OCI-LY3 (cell line): ENCODE results near the gene MAFB.

Experiments
- H2AFZ ChIP-seq: fragments of 200-600, 300-600 bp; shearing (Covaris generic); 2 replicates; pipeline ENCODE4 v1.6.0; 2014; ENCODE audit warnings: antibody characterized with exemption, low read depth, low read length
- H3K27ac ChIP-seq: fragments of 200-600, 300-600 bp; sonication (generic); 2 replicates; pipeline ENCODE4 v1.5.1; 2014; ENCODE audit warnings: mild to moderate bottlenecking, low read length, moderate library complexity, mixed read lengths
- H3K27me3 ChIP-seq: fragments of 200-600, 300-600 bp; sonication (generic); 2 replicates; pipeline ENCODE4 v1.6.1; 2014; ENCODE audit warnings: low read depth, low read length, mixed read lengths
- H3K36me3 ChIP-seq: fragments of 200-600, 300-600 bp; sonication (generic); replicated peaks from 2 replicates; pipeline ENCODE3; 2014; ENCODE audit warnings: low read depth, low read length, mixed read lengths
- H3K4me1 ChIP-seq: fragments of 300-600, 200-600 bp; sonication (generic); 2 replicates; pipeline ENCODE4 v1.6.1; 2014; ENCODE audit warnings: low read length, mixed read lengths
- H3K4me2 ChIP-seq: fragments of 200-600, 300-600 bp; sonication (generic); 2 replicates; pipeline ENCODE4 v1.6.1; 2014; ENCODE audit warnings: low read length, mixed read lengths
- H3K4me3 ChIP-seq: fragments of 300-600, 200-600 bp; sonication (generic); 2 replicates; pipeline ENCODE4 v1.5.1; 2014; ENCODE audit warnings: antibody characterized with exemption, mild to moderate bottlenecking, low read length, moderate library complexity
- H3K79me2 ChIP-seq: fragments of 300-600, 200-600 bp; shearing (Covaris generic); 2 replicates; pipeline ENCODE4 v1.6.1; 2014; ENCODE audit warnings: mild to moderate bottlenecking, low read length, mixed read lengths
- H3K9ac ChIP-seq: fragments of 300-600, 200-600 bp; shearing (Covaris generic); 2 replicates; pipeline ENCODE4 v1.6.0; 2014; ENCODE audit warnings: mild to moderate bottlenecking, low read length, moderate library complexity
- H3K9me3 ChIP-seq: fragments of 200-600, 300-600 bp; shearing (Covaris generic); 2 replicates; pipeline ENCODE4 v1.6.1; 2014; ENCODE audit warnings: low read length, mixed read lengths; ENCODE audit not compliant: insufficient read depth
- H4K20me1 ChIP-seq: fragments of 200-600, 300-600 bp; sonication (generic); 2 replicates; pipeline ENCODE4 v1.6.1; 2016; ENCODE audit warnings: low read length, mixed read lengths; ENCODE audit not compliant: insufficient read depth
- EZH2phosphoT487 ChIP-seq: fragments of 200-600 bp; shearing (Covaris generic); IDR thresholded peaks from 2 replicates; pipeline ENCODE4 v1.6.1; 2018; ENCODE audit warnings: antibody characterized with exemption, mixed run types, low read depth
- TF ChIP-seq, protein P1 (sequence below): fragments of 200-600, 300-600 bp; sonication (generic); IDR thresholded peaks from 2 replicates; pipeline ENCODE4 v1.5.1; 2014; ENCODE audit warnings: antibody characterized with exemption, low read length, low read depth

MAFB gene

DNA sequence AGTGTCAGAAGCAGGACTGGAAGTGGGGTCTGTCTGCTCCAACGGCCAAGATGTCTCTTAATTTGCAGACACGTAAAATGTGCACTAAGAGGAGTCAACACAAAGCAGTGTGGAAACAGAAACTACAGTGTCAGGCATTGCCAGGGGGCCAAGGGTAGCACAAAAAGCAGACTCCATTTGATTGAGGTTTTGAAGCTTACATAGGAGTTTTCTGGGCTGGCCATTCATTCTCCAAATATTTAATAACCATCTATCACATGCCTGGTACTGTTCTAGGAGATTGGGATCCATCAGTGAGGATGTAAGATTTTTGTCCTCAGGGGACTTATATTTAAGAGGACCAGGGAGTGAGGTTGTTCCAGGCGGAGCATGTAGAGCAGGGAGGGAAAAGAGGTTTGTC, 29.5 kb downstream of the MAFB start:
- Histone ChIP-seq H3K9ac (no peak overlapping the region), H4K20me1 (no peaks in the 10 kb centered on the region)
- no peak for TF ChIP-seq EZH2phosphoT487
- TF ChIP-seq, protein P1, sequence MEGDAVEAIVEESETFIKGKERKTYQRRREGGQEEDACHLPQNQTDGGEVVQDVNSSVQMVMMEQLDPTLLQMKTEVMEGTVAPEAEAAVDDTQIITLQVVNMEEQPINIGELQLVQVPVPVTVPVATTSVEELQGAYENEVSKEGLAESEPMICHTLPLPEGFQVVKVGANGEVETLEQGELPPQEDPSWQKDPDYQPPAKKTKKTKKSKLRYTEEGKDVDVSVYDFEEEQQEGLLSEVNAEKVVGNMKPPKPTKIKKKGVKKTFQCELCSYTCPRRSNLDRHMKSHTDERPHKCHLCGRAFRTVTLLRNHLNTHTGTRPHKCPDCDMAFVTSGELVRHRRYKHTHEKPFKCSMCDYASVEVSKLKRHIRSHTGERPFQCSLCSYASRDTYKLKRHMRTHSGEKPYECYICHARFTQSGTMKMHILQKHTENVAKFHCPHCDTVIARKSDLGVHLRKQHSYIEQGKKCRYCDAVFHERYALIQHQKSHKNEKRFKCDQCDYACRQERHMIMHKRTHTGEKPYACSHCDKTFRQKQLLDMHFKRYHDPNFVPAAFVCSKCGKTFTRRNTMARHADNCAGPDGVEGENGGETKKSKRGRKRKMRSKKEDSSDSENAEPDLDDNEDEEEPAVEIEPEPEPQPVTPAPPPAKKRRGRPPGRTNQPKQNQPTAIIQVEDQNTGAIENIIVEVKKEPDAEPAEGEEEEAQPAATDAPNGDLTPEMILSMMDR, result no peak

DNA sequence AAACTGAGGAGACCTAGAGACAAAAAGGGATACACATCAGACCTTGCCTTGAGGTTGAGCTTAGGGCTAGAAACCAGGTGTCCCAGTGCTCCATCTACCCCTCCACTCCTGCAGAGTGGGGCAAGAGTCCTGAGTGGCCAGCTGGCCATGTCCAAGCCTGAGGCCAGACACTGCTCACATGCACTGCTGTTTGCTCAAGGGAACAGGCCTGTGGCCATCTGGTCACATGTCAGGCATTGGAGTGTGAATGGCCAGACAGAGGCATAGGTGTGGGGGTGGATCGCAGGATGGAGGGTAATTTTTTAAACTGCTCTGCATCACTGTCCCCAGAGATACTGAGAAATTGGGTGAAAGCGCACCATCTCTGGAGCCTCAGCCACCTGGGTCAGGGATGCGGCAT, 30.5 kb downstream of the MAFB start:
- no peaks in the 10 kb centered on the region for H3K4me1 ChIP-seq

More for the DNA sequence above, 29.5 kb downstream of the MAFB start:
- Histone ChIP-seq H3K27me3 (0 out of 2 replicates have a peak, but pooled peaks cover 3% of the 10 kb centered on the region), H3K4me1 (no peaks in the 10 kb centered on the region), H3K4me2 (no peak overlapping the region), H3K79me2 (no peaks in the 10 kb centered on the region), H3K27ac (no peak overlapping the region), H3K4me3 (no peak overlapping the region), H3K36me3 (no peaks in the 10 kb centered on the region), H3K9me3 (no peaks in the 10 kb centered on the region), H2AFZ (no peak overlapping the region)

DNA sequence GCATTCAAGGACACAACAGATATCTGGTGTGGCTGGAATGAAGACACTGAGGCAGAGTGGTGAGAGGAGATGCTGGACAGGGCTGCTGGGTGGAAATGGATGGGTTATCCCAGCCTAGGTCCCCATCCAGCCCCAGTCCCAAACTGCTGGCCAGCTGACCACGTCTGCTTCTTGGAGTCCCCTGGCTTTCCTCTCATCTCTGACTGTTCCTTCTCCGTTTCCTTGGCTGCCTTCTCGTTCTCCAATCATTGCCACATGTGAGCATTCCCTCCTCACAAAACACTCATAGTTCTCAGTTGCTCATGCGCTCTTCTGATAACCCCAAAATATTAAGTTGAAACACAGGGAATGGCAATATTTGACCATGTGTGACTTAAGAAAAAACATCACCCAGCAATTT, 31.5 kb downstream of the MAFB start:
- Histone ChIP-seq H3K4me3 (no peak overlapping the region), H3K9me3 (no peaks in the 10 kb centered on the region), H2AFZ (no peak overlapping the region), H3K79me2 (no peaks in the 10 kb centered on the region), H4K20me1 (no peaks in the 10 kb centered on the region), H3K4me2 (no peak overlapping the region), H3K27me3 (0 out of 2 replicates have a peak, but pooled peaks cover 3% of the 10 kb centered on the region), H3K4me1 (no peaks in the 10 kb centered on the region), H3K27ac (no peak overlapping the region), H3K9ac (no peak overlapping the region), H3K36me3 (no peaks in the 10 kb centered on the region)
- TF ChIP-seq, protein P1, result no peak
- TF ChIP-seq EZH2phosphoT487, result no peak

More for the DNA sequence above, 30.5 kb downstream of the MAFB start:
- Histone ChIP-seq H3K27me3 (0 out of 2 replicates have a peak, but pooled peaks cover 3% of the 10 kb centered on the region), H3K79me2 (no peaks in the 10 kb centered on the region), H2AFZ (no peak overlapping the region), H3K9ac (no peak overlapping the region), H3K4me3 (no peak overlapping the region), H3K27ac (no peak overlapping the region), H3K36me3 (no peaks in the 10 kb centered on the region), H3K9me3 (no peaks in the 10 kb centered on the region), H4K20me1 (no peaks in the 10 kb centered on the region), H3K4me2 (no peak overlapping the region)
- no peak for TF ChIP-seq EZH2phosphoT487
- TF ChIP-seq, protein P1, result no peak

DNA sequence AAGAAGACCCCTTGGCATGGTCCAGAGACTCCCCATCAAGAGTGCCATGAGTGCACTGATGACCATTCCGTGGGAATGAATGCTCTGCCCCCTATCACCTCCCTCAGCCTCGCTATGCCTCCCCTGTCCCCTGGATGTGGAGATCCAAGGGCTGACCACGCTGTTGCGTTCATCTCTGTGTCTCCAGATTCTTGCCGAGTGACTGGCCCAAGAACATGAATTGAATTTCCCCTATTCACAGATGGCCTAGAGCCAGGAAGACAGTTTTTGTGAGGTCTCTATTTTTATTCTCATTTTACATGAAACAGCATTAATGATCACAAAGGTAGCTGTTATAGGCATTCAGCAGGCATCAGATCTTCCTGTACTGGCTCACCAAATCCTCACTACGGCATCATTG, 33.6 kb downstream of the MAFB start:
- no peak overlapping the region for H3K4me2 ChIP-seq
- 0 out of 2 replicates have a peak, but pooled peaks cover 3% of the 10 kb centered on the region for H3K27me3 ChIP-seq
- no peaks in the 10 kb centered on the region for H3K4me1 ChIP-seq
- H3K9me3 ChIP-seq, result no peaks in the 10 kb centered on the region
- H4K20me1 ChIP-seq, result no peaks in the 10 kb centered on the region
- H2AFZ ChIP-seq, result no peak overlapping the region
- TF ChIP-seq, protein P1, result no peak
- no peak for TF ChIP-seq EZH2phosphoT487
- H3K79me2 ChIP-seq, result no peaks in the 10 kb centered on the region
- H3K27ac ChIP-seq, result no peak overlapping the region
- H3K36me3 ChIP-seq, result no peaks in the 10 kb centered on the region
- H3K4me3 ChIP-seq, result no peak overlapping the region
- no peak overlapping the region for H3K9ac ChIP-seq
